Measurements from ENCODE around the gene MYEOV. TPM values are rescaled to one million over a fixed set of nuclear protein-coding genes. Genes with fewer than 3 reads are reported as not detected.

MYEOV gene
- total RNA-seq, 1 experiment from 2014 or later, result 0.22 TPM

- Histone ChIP-seq H2BK120ac (ENCODE audit: low read depth, low read length, poor library complexity, severe bottlenecking) (no peak overlapping the region), H3K56ac (ENCODE audit: insufficient read length, low read depth, low read length) (no peak overlapping the region), H4K20me1 (ENCODE audit: control insufficient read depth, insufficient read depth, insufficient read length) (no peaks in the 10 kb centered on the region), H3K27me3 (ENCODE audit: insufficient read depth, low read length) (no peaks in the 10 kb centered on the region), H3K79me2 (ENCODE audit: insufficient read depth, low read length) (no peaks in the 10 kb centered on the region), H3K4me2 (ENCODE audit: insufficient read depth, insufficient read length, low read length) (no peak overlapping the region), H4K91ac (ENCODE audit: insufficient read length, low read depth, low read length) (no peak overlapping the region), H3K18ac (ENCODE audit: insufficient read length, low read depth, low read length) (no peak overlapping the region), H2AK5ac (ENCODE audit: insufficient read length, low read length) (no peak overlapping the region), H2BK15ac (ENCODE audit: low read depth, low read length) (no peak overlapping the region), H3K23ac (ENCODE audit: insufficient read length, low read depth, low read length) (no peak overlapping the region), H2BK12ac (ENCODE audit: insufficient read length, low read depth, low read length) (no peak overlapping the region), H4K5ac (ENCODE audit: insufficient read length, low read depth, low read length) (no peak overlapping the region), H3T11ph (ENCODE audit: low read length) (no peak overlapping the region), H3K79me1 (ENCODE audit: insufficient read depth, low read depth, low read length, poor library complexity, severe bottlenecking) (no peaks in the 10 kb centered on the region), H3K9ac (ENCODE audit: extremely low read depth, insufficient read length, low read length) (no peak overlapping the region), H2BK20ac (ENCODE audit: low read depth, low read length, poor library complexity, severe bottlenecking) (no peak overlapping the region), H2AFZ (ENCODE audit: low read length) (no peak overlapping the region), H3K27ac (ENCODE audit: insufficient read length, low read depth, low read length) (no peak overlapping the region), H3K9me3 (ENCODE audit: control insufficient read depth, low read depth, low read length) (no peaks in the 10 kb centered on the region), H4K8ac (replicated peaks; ENCODE audit: insufficient read length, low read depth, low read length) (no peak overlapping the region), H3K4me1 (ENCODE audit: insufficient read depth, low read length) (no peaks in the 10 kb centered on the region), H3K4ac (ENCODE audit: low read depth, low read length) (no peak overlapping the region), H3K23me2 (ENCODE audit: insufficient read length, low read depth, low read length, poor library complexity, severe bottlenecking) (no peaks in the 10 kb centered on the region), H3K14ac (ENCODE audit: insufficient read depth, low read length) (no peak overlapping the region), H2BK5ac (ENCODE audit: insufficient read length, low read length) (no peak overlapping the region)
- Mint-ChIP-seq H3K4me1 (peaks cover 4 to 12% of the 10 kb centered on the region in 2 experiments), H3K4me3 (no peak overlapping the region), H3K27me3 (ENCODE audit: low read depth) (peaks cover 6% of the 10 kb centered on the region), H3K27ac (no peak overlapping the region), H3K36me3 (ENCODE audit: insufficient read depth in 1 of 3, low read depth in 3 of 3) (no peaks in the 10 kb centered on the region), H3K9me3 (no peaks in the 10 kb centered on the region; a peak in 2 of 5 replicates)
- TF ChIP-seq CTCF (conservative IDR thresholded peaks at IDR 0.05), result no peak
- no peak for DNase-seq
Observed at GRCh38 chr11:69314555-69314954, 20.6 kb downstream of the MYEOV start.

All from H9 (cell line).